ENCODE results near the gene MAN1A2. TPM values are rescaled to one million over a fixed set of nuclear protein-coding genes. Genes with fewer than 3 reads are reported as not detected.
"Not testable (repeated sequence)": the region's sequence is repeated elsewhere in the genome, so short reads cannot be mapped to it uniquely, and the experiment has no call there.

Gene MAN1A2
- total RNA-seq, 1 experiment from 2014 or later, result 32.3 TPM

- no peak for DNase-seq (ENCODE audit: low read depth, low spot score)
- in situ Hi-C loops (cut with HindIII; ENCODE audit: low pct_unique_long_range_greater_than_20kb, low sequenced_read_pairs), result no loop called here
Measured at GRCh38 chr1:117527074-117527473, 159.8 kb downstream of the MAN1A2 start.

GRCh38 chr1:117527566-117528102 lies 160.4 kb downstream of the MAN1A2 start:
- in situ Hi-C loops (cut with HindIII; ENCODE audit: low pct_unique_long_range_greater_than_20kb, low sequenced_read_pairs), result no loop called here
- no peak for DNase-seq (ENCODE audit: low read depth, low spot score)

- in situ Hi-C loops (cut with HindIII; ENCODE audit: low pct_unique_long_range_greater_than_20kb, low sequenced_read_pairs), result no loop called here
- no peak for DNase-seq (ENCODE audit: low read depth, low spot score)
Measured at GRCh38 chr1:117529683-117530082, 162.4 kb downstream of the MAN1A2 start.

GRCh38 chr1:117531222-117531621 lies 164.0 kb downstream of the MAN1A2 start:
- no peak for DNase-seq (ENCODE audit: low read depth, low spot score)
- in situ Hi-C loops (cut with HindIII; ENCODE audit: low pct_unique_long_range_greater_than_20kb, low sequenced_read_pairs), result no loop called here

- DNase-seq (ENCODE audit: low read depth, low spot score), result peak; percentile 79
- in situ Hi-C loops (cut with HindIII; ENCODE audit: low pct_unique_long_range_greater_than_20kb, low sequenced_read_pairs), result no loop called here
Measured at GRCh38 chr1:117534995-117535467, 167.8 kb downstream of the MAN1A2 start.

- no peak for DNase-seq (ENCODE audit: low read depth, low spot score)
- in situ Hi-C loops (cut with HindIII; ENCODE audit: low pct_unique_long_range_greater_than_20kb, low sequenced_read_pairs), result no loop called here
Measured at GRCh38 chr1:117535821-117536220, 168.6 kb downstream of the MAN1A2 start.

- in situ Hi-C loops (cut with HindIII; ENCODE audit: low pct_unique_long_range_greater_than_20kb, low sequenced_read_pairs), result no loop called here
- peak; percentile 33 for DNase-seq (ENCODE audit: low read depth, low spot score)
Measured at GRCh38 chr1:117537291-117537920, 170.2 kb downstream of the MAN1A2 start.

- DNase-seq (ENCODE audit: low read depth, low spot score), result no peak
- in situ Hi-C loops (cut with HindIII; ENCODE audit: low pct_unique_long_range_greater_than_20kb, low sequenced_read_pairs), result loop anchor here (10.0 kb wide), 1 partner anchor 124 kb away; no protein-coding TSS in a partner anchor
Measured at GRCh38 chr1:117540532-117540931, 173.3 kb downstream of the MAN1A2 start.

GRCh38 chr1:117541003-117541402 lies 173.8 kb downstream of the MAN1A2 start:
- peak; percentile 60 for DNase-seq (ENCODE audit: low read depth, low spot score)
- in situ Hi-C loops (cut with HindIII; ENCODE audit: low pct_unique_long_range_greater_than_20kb, low sequenced_read_pairs), result loop anchor here (10.0 kb wide), 1 partner anchor 124 kb away; no protein-coding TSS in a partner anchor

GRCh38 chr1:117541585-117541984 lies 174.3 kb downstream of the MAN1A2 start:
- in situ Hi-C loops (cut with HindIII; ENCODE audit: low pct_unique_long_range_greater_than_20kb, low sequenced_read_pairs), result loop anchor here (10.0 kb wide), 1 partner anchor 123 kb away; no protein-coding TSS in a partner anchor

GRCh38 chr1:117544509-117545109 lies 177.4 kb downstream of the MAN1A2 start:
- in situ Hi-C loops (cut with HindIII; ENCODE audit: low pct_unique_long_range_greater_than_20kb, low sequenced_read_pairs), result loop anchor here (10.0 kb wide), 1 partner anchor 120 kb away; no protein-coding TSS in a partner anchor
- no peak for DNase-seq (ENCODE audit: low read depth, low spot score)

More at GRCh38 chr1:117541585-117541984, 174.3 kb downstream of the MAN1A2 start:
- DNase-seq (ENCODE audit: low read depth, low spot score), result no peak

GRCh38 chr1:117546467-117546866 lies 179.2 kb downstream of the MAN1A2 start:
- no peak for DNase-seq (ENCODE audit: low read depth, low spot score)
- in situ Hi-C loops (cut with HindIII; ENCODE audit: low pct_unique_long_range_greater_than_20kb, low sequenced_read_pairs), result loop anchor here (10.0 kb wide), 1 partner anchor 118 kb away; no protein-coding TSS in a partner anchor

- in situ Hi-C loops (cut with HindIII; ENCODE audit: low pct_unique_long_range_greater_than_20kb, low sequenced_read_pairs), result no loop called here
Measured at GRCh38 chr1:117553471-117553870, 186.2 kb downstream of the MAN1A2 start.

GRCh38 chr1:117555806-117556205 lies 188.6 kb downstream of the MAN1A2 start:
- no peak for DNase-seq (ENCODE audit: low read depth, low spot score)
- in situ Hi-C loops (cut with HindIII; ENCODE audit: low pct_unique_long_range_greater_than_20kb, low sequenced_read_pairs), result no loop called here

More at GRCh38 chr1:117553471-117553870, 186.2 kb downstream of the MAN1A2 start:
- DNase-seq (ENCODE audit: low read depth, low spot score), result no peak

GRCh38 chr1:117556341-117556740 lies 189.1 kb downstream of the MAN1A2 start:
- no peak for DNase-seq (ENCODE audit: low read depth, low spot score)
- in situ Hi-C loops (cut with HindIII; ENCODE audit: low pct_unique_long_range_greater_than_20kb, low sequenced_read_pairs), result no loop called here

GRCh38 chr1:117556976-117557375 lies 189.7 kb downstream of the MAN1A2 start:
- no peak for DNase-seq (ENCODE audit: low read depth, low spot score)
- in situ Hi-C loops (cut with HindIII; ENCODE audit: low pct_unique_long_range_greater_than_20kb, low sequenced_read_pairs), result no loop called here

GRCh38 chr1:117558451-117558850 lies 191.2 kb downstream of the MAN1A2 start:
- DNase-seq (ENCODE audit: low read depth, low spot score); in situ Hi-C loops (cut with HindIII; ENCODE audit: low pct_unique_long_range_greater_than_20kb, low sequenced_read_pairs): not testable (repeated sequence)

- in situ Hi-C loops (cut with HindIII; ENCODE audit: low pct_unique_long_range_greater_than_20kb, low sequenced_read_pairs), result no loop called here
- DNase-seq (ENCODE audit: low read depth, low spot score), result no peak
Measured at GRCh38 chr1:117559139-117559538, 191.9 kb downstream of the MAN1A2 start.

Measured in SK-MEL-5 (cell line).